Caco-2 (cell line): ENCODE results near the gene FOXL2. TPM values are rescaled to one million over a fixed set of nuclear protein-coding genes. Genes with fewer than 3 reads are reported as not detected.
A peak's percentile ranks its signal among the peaks of the same experiment; 100 is the strongest.

Experiments
- BruUV-seq: library from RNA; stranded (reverse); fragments of 400-500 nt; replicated peaks from 2 replicates; lab custom pipeline; 2021; lab: Mats Ljungman, UMichigan
- CTCF ChIA-PET: fragments of 300-600 bp; sonication (Branson Sonifier 250); formaldehyde crosslinking; loops from one replicate; lab custom pipeline; 2022; ENCODE audit warnings: antibody characterized with exemption; lab: Charles Lee
- POLR2A ChIA-PET: fragments of 300-600 bp; sonication (Branson Sonifier 250); formaldehyde crosslinking; loops from one replicate; lab custom pipeline; 2022; ENCODE audit warnings: antibody characterized with exemption; lab: Charles Lee
- DNase-seq, 2 experiments: peaks; one replicate each; pipeline versions ENCODE4 v3.0.0 to v3.0.0-alpha.2; 2020 to 2022
- H3K27me3 ChIP-seq: replicated peaks from 2 replicates; pipeline ENCODE4 v1.6.0; 2011; ENCODE audit warnings: low read length; ENCODE audit not compliant: control insufficient read depth, insufficient read depth
- H3K36me3 ChIP-seq: 2 replicates; pipeline ENCODE4 v1.5.1; 2011; ENCODE audit warnings: low read length; ENCODE audit not compliant: control insufficient read depth, insufficient read depth
- H3K4me1 ChIP-seq: fragments of 250-450 bp; sonication (Bioruptor Pico); 2 replicates; pipeline ENCODE4 v1.5.1; 2020; ENCODE audit warnings: mild to moderate bottlenecking
- H3K4me3 ChIP-seq: 2 replicates; pipeline ENCODE4 v1.5.1; 2011; ENCODE audit warnings: low read depth, mild to moderate bottlenecking, control low read depth, low read length
- H3K9me3 ChIP-seq: fragments of 250-450 bp; sonication (Bioruptor Pico); 2 replicates; pipeline ENCODE4 v1.5.1; 2020; ENCODE audit warnings: mild to moderate bottlenecking, moderate library complexity
- H3K27ac Mint-ChIP-seq: one replicate; pipeline ENCODE4 v1.8.0; 2022; ENCODE audit warnings: mixed read lengths; ENCODE audit not compliant: unreplicated experiment
- H3K27me3 Mint-ChIP-seq: one replicate; pipeline ENCODE4 v1.8.0; 2022; ENCODE audit warnings: mixed read lengths; ENCODE audit not compliant: insufficient read depth, unreplicated experiment
- H3K36me3 Mint-ChIP-seq: one replicate; pipeline ENCODE4 v1.8.0; 2022; ENCODE audit warnings: mild to moderate bottlenecking, mixed read lengths; ENCODE audit not compliant: insufficient read depth, unreplicated experiment
- H3K4me1 Mint-ChIP-seq: one replicate; pipeline ENCODE4 v1.8.0; 2022; ENCODE audit warnings: low read depth, mixed read lengths; ENCODE audit not compliant: unreplicated experiment
- H3K4me3 Mint-ChIP-seq: one replicate; pipeline ENCODE4 v1.8.0; 2022; ENCODE audit warnings: mild to moderate bottlenecking, moderate library complexity, mixed read lengths; ENCODE audit not compliant: unreplicated experiment
- H3K9me3 Mint-ChIP-seq: one replicate; pipeline ENCODE4 v1.8.0; 2022; ENCODE audit warnings: mixed read lengths; ENCODE audit not compliant: unreplicated experiment
- intact Hi-C: fragments of 100-400 bp; cut with micrococcal nuclease; formaldehyde crosslinking; loops from one replicate; pipeline ENCODE4 v1.10.0; 2022; ENCODE audit not compliant: unreplicated experiment
- total RNA-seq: library from RNA; stranded (reverse); gene quantifications from 2 replicates; pipeline ENCODE4 v1.2.3, GENCODE V29; 2022
- TF ChIP-seq, protein P1 (sequence below), 2 experiments: fragments of 200-600 bp in 1 of 2; IDR thresholded peaks; 1 replicate in 1 of 2; 2 replicates in 1 of 2; pipeline versions ENCODE4 v1.5.1 to v1.8.0; 2011 to 2022; ENCODE audit warnings: antibody characterized with exemption in 1 of 2, control low read depth in 1 of 2, inconsistent platforms in 1 of 2, low read depth in 1 of 2, low read length in 1 of 2, mild to moderate bottlenecking in 1 of 2, moderate library complexity in 1 of 2; ENCODE audit not compliant: insufficient read depth in 1 of 2, severe bottlenecking in 1 of 2, unreplicated experiment in 1 of 2

FOXL2 gene
- total RNA-seq, 1 experiment from 2014 or later = 1.8 TPM

DNA sequence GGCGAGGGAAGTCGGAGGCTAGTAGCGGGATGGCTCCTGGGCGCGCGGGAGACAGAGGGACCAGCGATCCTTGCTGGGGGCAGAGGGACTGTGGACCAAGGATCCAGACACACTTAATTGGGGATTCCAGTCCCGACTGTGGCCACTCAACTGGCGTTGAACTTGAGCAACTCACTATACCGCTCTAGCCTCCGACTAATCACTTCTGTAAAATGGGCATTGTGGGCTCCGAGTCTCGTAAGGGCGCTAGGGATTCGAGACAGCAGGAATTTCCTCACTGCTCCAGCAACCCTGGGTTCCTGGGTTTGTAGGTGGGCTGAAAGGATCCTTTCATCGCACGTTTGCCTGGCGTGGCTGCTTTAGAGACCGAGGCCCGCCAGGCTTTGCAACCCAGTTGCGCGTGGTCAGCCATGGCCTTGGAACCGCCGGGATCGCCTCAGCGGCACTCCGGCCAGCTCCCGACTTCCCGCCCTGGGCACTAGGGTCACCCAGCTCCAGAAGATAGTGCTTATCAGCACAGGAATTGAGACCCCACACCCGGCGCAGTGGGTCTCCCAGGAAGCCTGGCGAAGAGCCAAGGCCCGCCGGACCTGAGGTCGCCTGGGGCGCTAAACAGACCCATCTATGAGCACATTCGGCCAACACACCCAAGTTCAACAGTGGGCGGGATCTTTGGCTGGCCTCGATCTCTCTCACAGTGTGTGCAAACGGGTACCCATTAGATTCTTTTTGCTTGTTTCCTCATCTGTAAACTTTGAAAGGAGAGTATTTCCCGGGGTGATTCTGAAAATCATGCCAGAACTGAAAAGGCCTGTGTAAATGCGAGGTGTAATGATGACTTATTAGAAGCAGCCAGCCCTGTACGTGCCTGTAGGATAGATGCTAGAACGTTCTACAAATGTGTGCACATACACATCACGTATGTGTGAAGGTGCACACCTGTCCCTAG, 9.9 kb downstream of the FOXL2 start:
- Mint-ChIP-seq H3K9me3 (no peaks in the 10 kb centered on the region), H3K36me3 (no peaks in the 10 kb centered on the region), H3K27ac (no peak overlapping the region), H3K4me1 (no peaks in the 10 kb centered on the region), H3K27me3 (no peaks in the 10 kb centered on the region), H3K4me3 (no peak overlapping the region)
- H3K4me3 ChIP-seq = no peak overlapping the region
- H3K36me3 ChIP-seq = no peaks in the 10 kb centered on the region
- no TSS peak for BruUV-seq
- TF ChIP-seq, protein P1, sequence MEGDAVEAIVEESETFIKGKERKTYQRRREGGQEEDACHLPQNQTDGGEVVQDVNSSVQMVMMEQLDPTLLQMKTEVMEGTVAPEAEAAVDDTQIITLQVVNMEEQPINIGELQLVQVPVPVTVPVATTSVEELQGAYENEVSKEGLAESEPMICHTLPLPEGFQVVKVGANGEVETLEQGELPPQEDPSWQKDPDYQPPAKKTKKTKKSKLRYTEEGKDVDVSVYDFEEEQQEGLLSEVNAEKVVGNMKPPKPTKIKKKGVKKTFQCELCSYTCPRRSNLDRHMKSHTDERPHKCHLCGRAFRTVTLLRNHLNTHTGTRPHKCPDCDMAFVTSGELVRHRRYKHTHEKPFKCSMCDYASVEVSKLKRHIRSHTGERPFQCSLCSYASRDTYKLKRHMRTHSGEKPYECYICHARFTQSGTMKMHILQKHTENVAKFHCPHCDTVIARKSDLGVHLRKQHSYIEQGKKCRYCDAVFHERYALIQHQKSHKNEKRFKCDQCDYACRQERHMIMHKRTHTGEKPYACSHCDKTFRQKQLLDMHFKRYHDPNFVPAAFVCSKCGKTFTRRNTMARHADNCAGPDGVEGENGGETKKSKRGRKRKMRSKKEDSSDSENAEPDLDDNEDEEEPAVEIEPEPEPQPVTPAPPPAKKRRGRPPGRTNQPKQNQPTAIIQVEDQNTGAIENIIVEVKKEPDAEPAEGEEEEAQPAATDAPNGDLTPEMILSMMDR (IDR thresholded peaks at IDR 0.05; ENCODE audit: insufficient read depth in 1 of 2, low read depth in 1 of 2, low read length in 1 of 2, severe bottlenecking in 1 of 2, unreplicated experiment in 1 of 2) = no peak
- no peaks in the 10 kb centered on the region for H3K9me3 ChIP-seq
- no peak for DNase-seq
- no peaks in the 10 kb centered on the region for H3K4me1 ChIP-seq
- POLR2A ChIA-PET = no interaction called here
- intact Hi-C loops = no loop called here
- H3K27me3 ChIP-seq = no peaks in the 10 kb centered on the region
- CTCF ChIA-PET = interaction anchor here (1.0 to 1.5 kb wide), 15 partner anchors 8 to 495 kb away, joined by 3 to 20 read pairs (median 7); partner anchors contain the start of genes FOXL2 and FOXL2NB

DNA sequence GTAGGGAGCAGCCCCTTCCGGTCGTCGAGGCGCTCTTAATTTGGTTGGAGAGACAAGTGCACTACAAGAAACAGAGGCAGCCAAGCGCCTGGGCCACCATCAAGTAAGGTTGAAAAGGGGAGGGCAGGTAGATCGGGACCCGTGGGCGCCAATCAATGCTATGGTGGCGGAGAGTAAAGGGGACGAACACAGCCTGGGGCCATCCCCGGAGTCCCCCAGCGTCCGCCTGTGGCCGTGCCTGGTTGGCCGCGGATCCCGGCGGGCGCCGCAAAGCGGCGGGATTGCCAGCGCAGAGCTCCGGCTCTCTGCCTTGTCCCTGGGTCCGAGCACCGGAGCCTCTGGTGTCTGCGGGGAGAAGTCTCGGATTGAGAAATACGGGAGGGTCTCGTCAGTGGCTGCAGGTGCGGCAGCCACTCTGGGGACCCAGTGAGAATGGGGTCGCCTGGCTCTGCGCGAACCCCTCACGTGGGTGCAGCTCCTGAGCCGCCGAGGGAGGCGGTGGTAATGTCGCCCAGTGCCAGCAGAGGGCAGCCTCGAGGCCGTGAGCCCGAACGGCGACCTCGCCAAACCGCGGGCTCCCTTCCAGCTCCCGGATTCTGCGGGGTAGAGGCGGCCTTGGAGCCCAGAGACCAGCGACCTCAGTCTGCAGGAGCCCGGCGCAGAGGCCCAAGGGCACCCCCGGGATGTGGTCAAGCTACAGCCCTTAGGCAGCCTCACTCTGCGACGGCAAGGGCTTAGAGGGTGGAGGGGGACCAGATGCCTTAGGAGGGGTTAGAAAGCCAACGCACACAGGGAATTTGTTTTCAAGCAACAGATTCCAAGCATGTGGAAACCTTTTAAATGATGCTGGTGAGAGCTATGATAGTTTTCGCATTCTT, 10.8 kb downstream of the FOXL2 start:
- POLR2A ChIA-PET = interaction anchor here (0.5 to 0.8 kb wide), 5 partner anchors 11 to 1850 kb away, joined by 4 to 10 read pairs (median 5); partner anchors contain the start of genes FOXL2 and FOXL2NB
- Mint-ChIP-seq H3K4me3 (peak overlapping the region; percentile 92), H3K27me3 (no peaks in the 10 kb centered on the region), H3K4me1 (no peaks in the 10 kb centered on the region), H3K36me3 (no peaks in the 10 kb centered on the region), H3K9me3 (no peaks in the 10 kb centered on the region), H3K27ac (peak overlapping the region; percentile 46)
- BruUV-seq = no TSS peak
- Histone ChIP-seq H3K9me3 (no peaks in the 10 kb centered on the region), H3K4me3 (peak overlapping the region; percentile 60), H3K36me3 (no peaks in the 10 kb centered on the region), H3K4me1 (no peaks in the 10 kb centered on the region), H3K27me3 (no peaks in the 10 kb centered on the region)
- CTCF ChIA-PET = interaction anchor here (0.5 to 1.5 kb wide), 29 partner anchors 9 to 883 kb away, joined by 3 to 20 read pairs (median 5); partner anchors contain the start of genes CEP70, FOXL2 and FOXL2NB
- TF ChIP-seq, protein P1 (IDR thresholded peaks at IDR 0.05; ENCODE audit: insufficient read depth in 1 of 2, low read depth in 1 of 2, low read length in 1 of 2, severe bottlenecking in 1 of 2, unreplicated experiment in 1 of 2) = peak; percentile 82 to 92
- intact Hi-C loops = no loop called here
- peak; percentile 66 to 88 for DNase-seq

DNA sequence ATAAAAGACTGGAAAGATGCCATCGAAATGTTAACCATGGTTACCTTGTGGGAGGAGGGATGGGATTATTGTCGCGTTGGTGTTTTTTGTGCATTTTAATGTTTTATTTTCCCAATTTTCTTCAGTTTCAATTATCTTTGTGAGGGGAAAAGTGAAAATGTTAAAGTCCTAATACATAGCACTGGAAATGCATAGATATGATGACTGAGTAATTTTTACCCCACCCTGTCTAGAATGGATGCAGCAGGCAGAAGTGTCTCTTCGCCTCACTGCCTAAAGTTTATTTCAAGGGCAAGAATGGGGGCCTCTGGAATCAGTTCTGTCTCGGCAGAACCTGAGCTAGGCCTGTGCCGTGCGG, 11.5 kb downstream of the FOXL2 start:
- BruUV-seq = no TSS peak
- H3K27me3 ChIP-seq = no peaks in the 10 kb centered on the region

More for the DNA sequence above, 11.5 kb downstream of the FOXL2 start:
- H3K4me1 Mint-ChIP-seq = no peaks in the 10 kb centered on the region
- no peaks in the 10 kb centered on the region for H3K4me1 ChIP-seq
- no peaks in the 10 kb centered on the region for H3K9me3 ChIP-seq
- TF ChIP-seq, protein P1 (IDR thresholded peaks at IDR 0.05; ENCODE audit: insufficient read depth in 1 of 2, low read depth in 1 of 2, low read length in 1 of 2, severe bottlenecking in 1 of 2, unreplicated experiment in 1 of 2) = no peak
- ChIA-PET CTCF (interaction anchor here (0.7 to 1.5 kb wide), 22 partner anchors 9 to 493 kb away, joined by 3 to 20 read pairs (median 5); partner anchors contain the start of genes CEP70, FOXL2 and FOXL2NB), POLR2A (interaction anchor here (0.5 to 0.8 kb wide), 2 partner anchors 11 to 33 kb away, joined by 4 read pairs; partner anchors contain the start of genes FOXL2 and FOXL2NB)
- intact Hi-C loops = no loop called here
- H3K27me3 Mint-ChIP-seq = no peaks in the 10 kb centered on the region
- peak overlapping the region; percentile 46 for H3K27ac Mint-ChIP-seq
- H3K36me3 Mint-ChIP-seq = no peaks in the 10 kb centered on the region
- H3K36me3 ChIP-seq = no peaks in the 10 kb centered on the region
- no peak for DNase-seq
- peak overlapping the region; percentile 92 for H3K4me3 Mint-ChIP-seq
- H3K9me3 Mint-ChIP-seq = no peaks in the 10 kb centered on the region
- peak overlapping the region; percentile 60 for H3K4me3 ChIP-seq
